SK-N-MC (cell line): ENCODE results near the gene VAV3.

Experiments
- EZH2 ChIP-seq: fragments of 200-600 bp; sonication (generic); IDR thresholded peaks from one replicate; pipeline ENCODE4 v1.6.1; 2017; ENCODE audit warnings: antibody characterized with exemption
- FOXP2 ChIP-seq: optimal IDR thresholded peaks from 2 replicates; pipeline ENCODE3; 2011; ENCODE audit warnings: mild to moderate bottlenecking, moderate library complexity; ENCODE audit not compliant: insufficient read depth; ENCODE audit errors: extremely low read length, control extremely low read depth
- POLR2AphosphoS5 ChIP-seq: IDR thresholded peaks from 2 replicates; pipeline ENCODE4 v1.6.1; 2012; ENCODE audit warnings: mild to moderate bottlenecking, low read depth, low read length, borderline replicate concordance

GRCh38 chr1:107545879-107546278 is 419.1 kb downstream of the VAV3 start:
- no peak for TF ChIP-seq POLR2AphosphoS5
- TF ChIP-seq EZH2 = no peak
- TF ChIP-seq FOXP2 = no peak
